Astrocyte (in vitro differentiated cells and primary cell): ENCODE results near the gene F7. TPM values are rescaled to one million over a fixed set of nuclear protein-coding genes. Genes with fewer than 3 reads are reported as not detected.

Source experiments
- DNase-seq: peaks from one replicate; pipeline ENCODE4 v3.0.0-alpha.2; 2010; ENCODE audit warnings: low read depth
- FAIRE-seq: peaks from 2 replicates; lab custom pipeline; 2011; peaks lifted over from hg19 to GRCh38; lab: Jason Lieb, UNC
- H2AFZ ChIP-seq: 2 replicates; pipeline ENCODE4 v1.6.0; 2012; ENCODE audit warnings: low read depth, low read length, inconsistent platforms
- H3K27ac ChIP-seq: 2 replicates; pipeline ENCODE4 v1.5.1; 2011; ENCODE audit warnings: low read depth, low read length, inconsistent platforms
- H3K27me3 ChIP-seq: 2 replicates; pipeline ENCODE4 v1.6.0; 2011; ENCODE audit warnings: low read length, inconsistent platforms; ENCODE audit not compliant: insufficient read depth
- H3K36me3 ChIP-seq: 2 replicates; pipeline ENCODE4 v1.5.1; 2011; ENCODE audit warnings: low read length, inconsistent platforms; ENCODE audit not compliant: insufficient read depth
- H3K4me1 ChIP-seq: 2 replicates; pipeline ENCODE4 v1.5.1; 2011; ENCODE audit warnings: low read length, inconsistent platforms; ENCODE audit not compliant: insufficient read depth
- H3K4me2 ChIP-seq: 2 replicates; pipeline ENCODE4 v1.6.0; 2012; ENCODE audit warnings: low read length, inconsistent platforms
- H3K4me3 ChIP-seq: 2 replicates; pipeline ENCODE4 v1.5.1; 2011; ENCODE audit warnings: low read depth, mild to moderate bottlenecking, low read length, inconsistent platforms; ENCODE audit not compliant: insufficient read depth
- H3K79me2 ChIP-seq: 2 replicates; pipeline ENCODE4 v1.6.0; 2012; ENCODE audit warnings: mild to moderate bottlenecking, low read length, inconsistent platforms; ENCODE audit not compliant: insufficient read depth
- H3K9ac ChIP-seq: 2 replicates; pipeline ENCODE4 v1.6.0; 2012; ENCODE audit warnings: mild to moderate bottlenecking, low read length, inconsistent platforms
- H3K9me3 ChIP-seq: 2 replicates; pipeline ENCODE4 v1.5.1; 2012; ENCODE audit warnings: low read depth, mild to moderate bottlenecking, low read length, inconsistent platforms; ENCODE audit not compliant: insufficient read depth
- H4K20me1 ChIP-seq: 2 replicates; pipeline ENCODE4 v1.6.0; 2012; ENCODE audit warnings: low read length, inconsistent platforms; ENCODE audit not compliant: insufficient read depth
- H3K27ac Mint-ChIP-seq: one replicate; pipeline ENCODE4 v1.8.0; 2021; ENCODE audit warnings: mild to moderate bottlenecking, mixed read lengths; ENCODE audit not compliant: unreplicated experiment
- H3K27me3 Mint-ChIP-seq: one replicate; pipeline ENCODE4 v1.8.0; 2021; ENCODE audit warnings: low read depth, mixed read lengths; ENCODE audit not compliant: unreplicated experiment
- H3K36me3 Mint-ChIP-seq: one replicate; pipeline ENCODE4 v1.8.0; 2021; ENCODE audit warnings: low read depth, mixed read lengths; ENCODE audit not compliant: unreplicated experiment
- H3K4me1 Mint-ChIP-seq: one replicate; pipeline ENCODE4 v1.8.0; 2021; ENCODE audit warnings: low read depth, mixed read lengths; ENCODE audit not compliant: unreplicated experiment
- H3K4me3 Mint-ChIP-seq: one replicate; pipeline ENCODE4 v1.8.0; 2021; ENCODE audit warnings: mild to moderate bottlenecking, moderate library complexity, mixed read lengths; ENCODE audit not compliant: unreplicated experiment
- H3K9me3 Mint-ChIP-seq: one replicate; pipeline ENCODE4 v1.8.0; 2021; ENCODE audit warnings: mild to moderate bottlenecking, mixed read lengths; ENCODE audit not compliant: unreplicated experiment
- CTCF ChIP-seq: IDR thresholded peaks from 2 replicates; pipeline ENCODE4 v1.5.1; 2011; ENCODE audit warnings: low read depth, mild to moderate bottlenecking, inconsistent platforms, low read length, moderate library complexity; ENCODE audit not compliant: insufficient read depth
- EZH2 ChIP-seq: IDR thresholded peaks from 2 replicates; pipeline ENCODE4 v1.6.1; 2012; ENCODE audit warnings: mild to moderate bottlenecking, low read length, inconsistent platforms; ENCODE audit not compliant: insufficient read depth
- total RNA-seq: library from RNA; stranded (reverse); gene quantifications from 2 replicates; pipeline ENCODE4 v1.2.1, GENCODE V29; 2021

The F7 gene
- total RNA-seq, 1 donor from 2014 or later, result not detected

GRCh38 chr13:113091891-113092775 lies 13.5 kb upstream of the F7 start:
- Mint-ChIP-seq H3K27ac (no peak overlapping the region), H3K9me3 (no peaks in the 10 kb centered on the region), H3K36me3 (no peaks in the 10 kb centered on the region), H3K4me1 (no peaks in the 10 kb centered on the region), H3K27me3 (peaks cover 50% of the 10 kb centered on the region), H3K4me3 (no peak overlapping the region)
- no peaks in the 10 kb centered on the region for H3K4me1 ChIP-seq
- H3K9me3 ChIP-seq, result no peaks in the 10 kb centered on the region
- H3K27ac ChIP-seq, result no peak overlapping the region
- FAIRE-seq, result no peak
- no peak overlapping the region for H3K9ac ChIP-seq
- H3K4me3 ChIP-seq, result no peak overlapping the region
- no peaks in the 10 kb centered on the region for H3K79me2 ChIP-seq
- H3K27me3 ChIP-seq, result peaks cover 3% of the 10 kb centered on the region
- no peak for TF ChIP-seq CTCF
- TF ChIP-seq EZH2, result no peak
- H4K20me1 ChIP-seq, result no peaks in the 10 kb centered on the region
- H2AFZ ChIP-seq, result no peak overlapping the region
- DNase-seq, result no peak
- H3K36me3 ChIP-seq, result no peaks in the 10 kb centered on the region
- no peak overlapping the region for H3K4me2 ChIP-seq

- Mint-ChIP-seq H3K27me3 (peaks cover 50% of the 10 kb centered on the region), H3K9me3 (no peaks in the 10 kb centered on the region), H3K36me3 (no peaks in the 10 kb centered on the region), H3K27ac (no peak overlapping the region), H3K4me1 (no peaks in the 10 kb centered on the region), H3K4me3 (no peak overlapping the region)
- DNase-seq, result no peak
- Histone ChIP-seq H3K4me1 (peaks cover 3% of the 10 kb centered on the region), H3K9ac (no peak overlapping the region), H3K27me3 (peaks cover 3% of the 10 kb centered on the region), H4K20me1 (no peaks in the 10 kb centered on the region), H3K27ac (no peak overlapping the region), H3K9me3 (no peaks in the 10 kb centered on the region), H3K4me3 (no peak overlapping the region), H3K79me2 (no peaks in the 10 kb centered on the region), H2AFZ (no peak overlapping the region), H3K36me3 (no peaks in the 10 kb centered on the region), H3K4me2 (no peak overlapping the region)
- TF ChIP-seq CTCF (no peak), EZH2 (no peak)
- FAIRE-seq, result no peak
Observed at GRCh38 chr13:113092776-113093579, 12.6 kb upstream of the F7 start.
